Left cardiac atrium (tissue), 4 donors: ENCODE measurements around the gene OGFOD3. TPM values are rescaled to one million over a fixed set of nuclear protein-coding genes. Genes with fewer than 3 reads are reported as not detected.
"Not testable (repeated sequence)": the region's sequence is repeated elsewhere in the genome, so short reads cannot be mapped to it uniquely, and the experiment has no call there.

Experiments used
- ATAC-seq, 2 donors: fragments of 200-7000 bp; cut with Tn5 transposase; one replicate each; pipeline ENCODE4 v1.9.1; 2020; ENCODE audit warnings: mild to moderate bottlenecking in 2 of 2, moderate library complexity in 2 of 2
- DNase-seq: peaks from one replicate; pipeline ENCODE4 v3.0.0-alpha.2; 2020
- intact Hi-C, 2 donors: fragments of 100-400 bp; cut with DNase I; formaldehyde crosslinking; loops; one replicate each; pipeline versions ENCODE4 v1.14.1 to v1.15.1; 2022 to 2023
- total RNA-seq, 2 donors: library from RNA; stranded (reverse); fragmentation: NEBNext Ultra II Directional; extraction: Animal tissue kit (Norgen Biotek cat#: 25700); gene quantifications; one replicate each; pipeline ENCODE4 v1.2.1, GENCODE V29; 2021
- donor health status: DM: no; HTN: yes; CAD: no.
- donor health status: DM: no; HTN: yes; CAD: no; lungs with severe emphysema.
- donor health status: DM: yes; HTN: yes; CAD: no.
- donor health status: Dilated cardiomyopathy.

The OGFOD3 gene
- total RNA-seq, 2 donors from 2014 or later, result 27.2 to 32.0 TPM

- ATAC-seq, intact Hi-C loops, DNase-seq: not testable (repeated sequence)
These were observed 36.0 kb downstream of the OGFOD3 start for GRCh38 chr17:82382220-82382932.

- ATAC-seq, intact Hi-C loops, DNase-seq: not testable (repeated sequence)
These were observed 36.7 kb downstream of the OGFOD3 start for GRCh38 chr17:82381703-82382009.

GRCh38 chr17:82380860-82381702 is 37.3 kb downstream of the OGFOD3 start:
- DNase-seq, result no peak
- intact Hi-C loops, result no loop called here
- no peak for ATAC-seq

GRCh38 chr17:82378741-82379021 is 39.7 kb downstream of the OGFOD3 start:
- ATAC-seq, result no peak
- no peak for DNase-seq
- intact Hi-C loops, result no loop called here

- DNase-seq (peak; percentile 11), ATAC-seq (no peak)
- intact Hi-C loops, result no loop called here
These were observed 40.3 kb downstream of the OGFOD3 start for GRCh38 chr17:82377924-82378740.

- ATAC-seq, intact Hi-C loops, DNase-seq: not testable (repeated sequence)
These were observed 41.1 kb downstream of the OGFOD3 start for GRCh38 chr17:82377294-82377693.

GRCh38 chr17:82376042-82376730 is 42.2 kb downstream of the OGFOD3 start:
- peak; percentile 14 for DNase-seq
- ATAC-seq, result no peak
- intact Hi-C loops, result no loop called here

- intact Hi-C loops, result no loop called here
- peak; percentile 14 for DNase-seq
- no peak for ATAC-seq
These were observed 42.9 kb downstream of the OGFOD3 start for GRCh38 chr17:82375359-82376041.

- DNase-seq, result peak; percentile 8
- intact Hi-C loops, result no loop called here
- no peak for ATAC-seq
These were observed 43.6 kb downstream of the OGFOD3 start for GRCh38 chr17:82374626-82375331.

GRCh38 chr17:82373731-82374625 is 44.4 kb downstream of the OGFOD3 start:
- DNase-seq, result peak; percentile 13
- intact Hi-C loops, result no loop called here
- ATAC-seq, result no peak

GRCh38 chr17:82373072-82373452 is 45.3 kb downstream of the OGFOD3 start:
- ATAC-seq, intact Hi-C loops, DNase-seq: not testable (repeated sequence)

- intact Hi-C loops, result no loop called here
- DNase-seq, result peak; percentile 18
- ATAC-seq, result peak in 1 of 2 donors; percentile 38
These were observed 45.9 kb downstream of the OGFOD3 start for GRCh38 chr17:82372249-82373071.

- peak in 1 of 2 donors; percentile 36 for ATAC-seq
- intact Hi-C loops, result no loop called here
- peak; percentile 16 for DNase-seq
These were observed 46.8 kb downstream of the OGFOD3 start, which contains the start of gene UTS2R for GRCh38 chr17:82371333-82372248. TSS of gene UTS2R (plus strand) at chr17:82371765. CDS start at chr17:82374325, 2,560 bp downstream.

- intact Hi-C loops, result no loop called here
- ATAC-seq (no peak), DNase-seq (peak; percentile 18)
These were observed 47.7 kb downstream of the OGFOD3 start for GRCh38 chr17:82370471-82371332.
